GM19455 (cell line): Measurements from ENCODE around the gene CMPK2.
"Not testable (repeated sequence)": the region's sequence is repeated elsewhere in the genome, so short reads cannot be mapped to it uniquely, and the experiment has no call there.

Experiments
- ATAC-seq: cut with Tn5 transposase; IDR thresholded peaks from one replicate; pipeline ENCODE4 v1.9.1; 2021; ENCODE audit not compliant: unreplicated experiment

CMPK2 gene

GRCh38 chr2:6880200-6880733 lies 14.6 kb upstream of the CMPK2 start:
- no peak for ATAC-seq

- ATAC-seq: no peak
Observed at GRCh38 chr2:6879011-6879410, 13.3 kb upstream of the CMPK2 start.

GRCh38 chr2:6878549-6878948 lies 12.8 kb upstream of the CMPK2 start:
- no peak for ATAC-seq

GRCh38 chr2:6877402-6878304 lies 11.9 kb upstream of the CMPK2 start, which contains the start of gene RSAD2:
Gene RSAD2 (plus strand): TSS chr2:6877777. CDS start chr2:6877801, 24 bp downstream.
- ATAC-seq: peak; percentile 88

- no peak for ATAC-seq
Observed at GRCh38 chr2:6876309-6876708, 10.6 kb upstream of the CMPK2 start.

GRCh38 chr2:6874032-6874431 lies 8.3 kb upstream of the CMPK2 start:
- no peak for ATAC-seq

GRCh38 chr2:6872394-6872793 lies 6.7 kb upstream of the CMPK2 start:
- ATAC-seq: peak; percentile 65

GRCh38 chr2:6866982-6867381 lies 1.3 kb upstream of the CMPK2 start:
- no peak for ATAC-seq

- peak; percentile 23 for ATAC-seq
Observed at GRCh38 chr2:6866275-6866671, 566 bp upstream of the CMPK2 start.

- ATAC-seq: peak; percentile 35
Observed at GRCh38 chr2:6864923-6865345, 773 bp downstream of the CMPK2 start.

GRCh38 chr2:6864231-6864754 lies 1.4 kb downstream of the CMPK2 start:
- ATAC-seq: no peak

- no peak for ATAC-seq
Observed at GRCh38 chr2:6863792-6864191, 1.9 kb downstream of the CMPK2 start.

GRCh38 chr2:6860296-6860695 lies 5.4 kb downstream of the CMPK2 start:
- ATAC-seq: no peak

- not testable (repeated sequence) for ATAC-seq
Observed at GRCh38 chr2:6858466-6859027, 7.2 kb downstream of the CMPK2 start.

GRCh38 chr2:6856548-6856920 lies 9.2 kb downstream of the CMPK2 start:
- ATAC-seq: no peak

- no peak for ATAC-seq
Observed at GRCh38 chr2:6855860-6856547, 9.7 kb downstream of the CMPK2 start.

- no peak for ATAC-seq
Observed at GRCh38 chr2:6854416-6854815, 11.3 kb downstream of the CMPK2 start.

GRCh38 chr2:6852195-6852594 lies 13.5 kb downstream of the CMPK2 start:
- ATAC-seq: no peak

- no peak for ATAC-seq
Observed at GRCh38 chr2:6846967-6847681, 18.6 kb downstream of the CMPK2 start.

GRCh38 chr2:6846540-6846939 lies 19.2 kb downstream of the CMPK2 start:
- ATAC-seq: no peak

- ATAC-seq: no peak
Observed at GRCh38 chr2:6845903-6846302, 19.8 kb downstream of the CMPK2 start.
